GM18951 (cell line): ENCODE data around the gene GPR150.

Source experiments
- POLR2A ChIP-seq: IDR thresholded peaks from 4 replicates; pipeline ENCODE4 v1.6.1; 2011; ENCODE audit warnings: mild to moderate bottlenecking; ENCODE audit not compliant: insufficient read length, insufficient read depth; ENCODE audit errors: extremely low read depth
- in situ Hi-C: fragments of 300-500 bp; cut with MboI; formaldehyde crosslinking; loops from one replicate; pipeline ENCODE4 v1.12.0; 2022; ENCODE audit warnings: low sequenced_read_pairs, mixed read lengths, inconsistent platforms; ENCODE audit not compliant: unreplicated experiment

GPR150 gene

DNA sequence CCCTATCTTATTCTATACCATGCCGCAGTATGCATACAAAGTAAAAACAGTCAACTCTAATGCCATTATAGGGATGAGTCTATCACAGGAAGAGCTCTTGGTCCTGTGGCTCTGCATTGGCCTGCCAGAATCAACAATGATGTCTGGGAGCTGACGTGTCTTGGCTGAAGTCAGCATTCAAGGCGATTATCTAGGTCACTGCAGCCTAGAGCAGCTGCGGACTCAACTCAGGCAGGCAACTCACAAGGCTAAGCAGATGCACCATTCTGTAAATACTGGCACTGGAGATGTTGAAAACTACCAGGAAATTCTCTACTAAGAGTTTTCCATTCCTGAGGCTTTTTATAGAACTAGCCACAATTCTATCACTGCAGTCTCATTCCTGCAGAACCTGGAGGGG lies 49.7 kb downstream of the GPR150 start:
- in situ Hi-C loops, result loop anchor here (10.0 to 25.0 kb wide), 2 partner anchors 175 to 668 kb away; no protein-coding TSS in a partner anchor
- TF ChIP-seq POLR2A, result no peak

DNA sequence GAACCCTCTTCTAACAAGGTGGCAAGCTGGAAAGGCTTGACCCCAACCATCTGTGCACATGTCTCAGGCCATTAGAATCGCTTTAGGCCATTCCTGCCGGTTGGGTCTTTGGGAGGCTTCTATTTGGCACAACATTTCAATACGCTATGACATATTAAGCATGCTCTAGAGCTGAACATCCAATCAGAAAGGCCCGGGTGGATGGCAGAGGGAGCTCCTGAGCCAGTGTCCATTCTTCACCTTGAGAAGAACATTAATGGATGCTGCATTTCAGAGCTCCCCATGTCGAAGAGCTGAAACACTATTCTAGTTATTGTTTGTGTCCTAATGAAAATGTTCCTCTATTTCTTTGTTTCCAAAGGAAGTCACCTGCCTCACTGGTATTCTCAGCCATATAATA lies 50.1 kb downstream of the GPR150 start:
- no peak for TF ChIP-seq POLR2A
- in situ Hi-C loops, result loop anchor here (5.0 to 25.0 kb wide), 3 partner anchors 92 to 667 kb away; no protein-coding TSS in a partner anchor

DNA sequence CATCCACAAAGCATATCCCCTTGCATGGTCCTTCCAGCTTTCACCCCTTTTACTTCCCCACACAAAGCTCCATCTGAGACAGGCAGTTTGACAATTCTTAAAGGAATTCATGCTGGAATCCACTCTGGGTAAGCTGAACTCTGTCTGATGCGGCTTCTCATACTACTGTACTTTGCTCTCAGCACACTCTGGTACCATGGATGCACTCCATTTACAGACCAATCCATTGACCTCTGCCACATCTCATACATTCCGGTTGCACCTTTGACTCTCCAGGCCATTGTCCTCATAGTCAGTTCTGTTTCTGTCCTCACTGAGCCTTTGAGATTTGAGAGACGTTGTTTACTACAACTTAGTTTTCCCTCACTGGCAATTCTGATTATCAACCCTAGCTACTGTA lies 50.7 kb downstream of the GPR150 start:
- in situ Hi-C loops, result loop anchor here (5.0 to 25.0 kb wide), 2 partner anchors 92 to 667 kb away; no protein-coding TSS in a partner anchor
- TF ChIP-seq POLR2A, result no peak
